Measurements from ENCODE around the gene FOXL3. TPM values are rescaled to one million over a fixed set of nuclear protein-coding genes. Genes with fewer than 3 reads are reported as not detected.

FOXL3 gene
- total RNA-seq: not detected in 2 replicates

DNA sequence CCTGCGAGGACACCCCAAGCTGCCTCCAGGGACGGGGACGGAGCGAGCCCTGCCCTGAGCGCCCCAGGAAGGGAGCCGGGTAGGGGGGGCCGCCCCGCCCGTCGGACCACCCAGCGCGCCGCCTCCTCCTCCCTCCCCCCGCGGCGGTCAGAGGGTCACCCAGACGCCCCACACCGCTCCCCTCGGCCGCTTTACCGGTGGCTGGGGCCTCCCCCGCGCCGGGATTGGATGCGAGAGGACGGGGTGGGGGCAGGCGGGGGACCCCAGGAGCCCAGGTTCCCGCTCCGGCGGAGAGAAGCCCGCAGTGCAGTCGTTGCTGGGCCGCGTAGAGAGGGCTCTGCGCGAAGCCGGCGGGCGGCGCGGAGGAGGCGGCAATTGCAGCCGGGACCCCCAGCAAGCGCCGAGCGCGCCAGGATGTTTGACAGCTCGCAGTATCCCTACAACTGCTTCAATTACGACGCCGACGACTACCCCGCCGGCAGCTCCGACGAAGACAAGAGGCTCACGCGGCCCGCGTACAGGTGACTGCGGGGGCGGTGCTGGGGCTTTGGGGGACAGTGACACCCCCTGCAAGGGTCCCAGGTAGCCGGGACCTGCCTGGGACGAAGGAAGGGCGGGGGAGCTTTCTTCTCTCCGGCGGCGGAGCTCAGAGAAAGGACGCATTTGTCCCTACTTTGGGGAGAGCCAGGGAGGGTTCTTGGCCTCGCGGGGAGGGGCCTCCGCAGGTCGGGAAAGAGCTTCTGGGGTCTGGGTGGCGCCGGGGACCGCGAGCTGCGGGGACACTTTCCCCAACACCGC is at the start of gene FOXL3:
TSS of gene FOXL3 (plus strand) at position 415 of the 798 bp plus-strand sequence. CDS start at position 415, 0 bp downstream.

Other genes with a start within 250 kb of the FOXL3 start
- gene FAM20C, start 97.6 kb upstream of the FOXL3 start, total RNA-seq: 29.5 and 45.1 TPM in 2 replicates
- 41.3 and 43.2 TPM in 2 replicates for gene PDGFA, start 229.7 kb downstream of the FOXL3 start, total RNA-seq

All from hair follicular keratinocyte (primary cell).